ENCODE results near the gene DLEC1.
A peak's percentile ranks its signal among the peaks of the same experiment; 100 is the strongest.

DLEC1 gene

DNA sequence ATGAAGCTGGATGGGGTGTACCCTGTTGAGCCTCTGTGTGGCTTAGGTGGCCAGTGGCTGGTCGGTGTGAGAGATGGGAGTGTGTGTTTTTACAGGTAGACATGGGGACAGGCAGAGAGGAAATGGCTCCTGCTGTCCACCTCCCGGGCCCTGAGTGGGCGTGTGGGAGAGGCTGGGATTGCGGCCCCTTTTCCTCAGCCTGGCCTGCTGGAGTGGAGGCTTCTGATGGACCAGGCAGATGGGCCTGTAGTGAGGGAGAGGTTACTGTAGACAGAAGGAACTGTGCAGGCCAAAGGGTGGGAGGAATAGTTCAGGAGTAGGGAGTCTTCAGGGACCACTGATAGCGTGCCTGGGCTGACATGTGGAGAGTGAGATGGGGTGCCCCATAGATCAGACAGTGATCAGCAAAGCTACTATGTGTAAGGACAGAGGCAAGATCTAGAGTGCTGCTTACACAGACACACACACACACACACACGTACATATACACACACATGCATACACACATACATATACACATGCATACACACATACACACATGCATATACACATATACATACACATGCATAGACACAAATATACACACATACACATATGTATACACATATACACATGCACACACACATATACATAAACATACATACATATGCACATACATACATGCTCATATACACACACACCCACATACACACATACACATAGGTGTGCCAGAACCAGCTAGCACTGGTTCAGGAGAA, 71.5 kb downstream of the DLEC1 start:
- no peak for DNase-seq

DNA sequence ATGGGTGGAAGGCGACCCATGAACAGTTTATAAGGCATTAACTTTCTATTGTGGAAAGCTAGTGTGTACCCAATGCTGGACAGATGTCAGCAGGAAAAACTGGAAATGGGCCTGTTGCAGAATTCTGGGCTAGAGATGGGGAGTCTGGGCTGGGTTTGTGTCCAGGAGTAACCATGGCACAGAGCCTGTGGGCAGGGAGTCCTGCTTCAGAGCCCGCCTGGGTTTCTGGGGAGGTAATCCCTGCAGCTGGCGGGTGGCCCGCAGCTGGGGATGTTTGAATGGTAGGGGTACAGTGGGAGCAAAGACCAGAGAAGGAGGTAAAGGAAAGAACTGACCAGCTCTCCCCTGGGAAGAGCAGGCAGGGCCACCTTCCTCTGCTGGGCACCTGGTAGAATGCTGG, 72.2 kb downstream of the DLEC1 start:
- no peak for DNase-seq

DNA sequence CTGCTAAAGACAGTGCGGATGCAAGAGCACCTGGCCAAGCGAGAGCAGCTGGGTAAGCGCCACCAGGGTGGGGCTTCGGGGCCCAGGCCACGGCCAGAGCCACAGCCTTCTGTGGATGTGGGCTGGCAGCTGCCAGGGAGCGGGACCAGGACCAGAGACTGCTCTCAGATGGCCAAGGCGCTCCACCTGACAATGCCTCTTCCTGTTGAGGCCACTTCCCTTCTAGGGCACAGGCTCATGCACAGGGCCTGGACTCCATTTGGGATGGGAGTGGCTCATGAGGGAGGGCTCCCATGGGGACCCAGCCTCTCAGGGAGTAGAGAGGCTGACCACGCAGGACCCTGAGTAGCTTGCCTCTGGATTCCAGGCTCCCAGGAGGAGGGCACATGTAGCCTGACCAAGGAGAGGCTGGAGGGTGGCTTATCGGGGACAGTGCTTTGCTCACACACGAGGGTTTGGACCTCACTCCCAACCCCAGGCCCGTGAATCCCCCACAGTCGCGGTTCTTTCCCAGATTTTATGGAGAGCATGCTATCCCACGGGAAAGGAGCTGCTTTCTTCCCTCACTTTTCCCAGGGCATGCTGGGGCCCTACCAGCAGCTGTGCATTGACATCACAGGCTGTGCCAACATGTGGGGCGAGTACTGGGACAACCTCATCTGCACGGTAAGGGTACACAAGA, 72.8 kb downstream of the DLEC1 start:
- DNase-seq: no peak

DNA sequence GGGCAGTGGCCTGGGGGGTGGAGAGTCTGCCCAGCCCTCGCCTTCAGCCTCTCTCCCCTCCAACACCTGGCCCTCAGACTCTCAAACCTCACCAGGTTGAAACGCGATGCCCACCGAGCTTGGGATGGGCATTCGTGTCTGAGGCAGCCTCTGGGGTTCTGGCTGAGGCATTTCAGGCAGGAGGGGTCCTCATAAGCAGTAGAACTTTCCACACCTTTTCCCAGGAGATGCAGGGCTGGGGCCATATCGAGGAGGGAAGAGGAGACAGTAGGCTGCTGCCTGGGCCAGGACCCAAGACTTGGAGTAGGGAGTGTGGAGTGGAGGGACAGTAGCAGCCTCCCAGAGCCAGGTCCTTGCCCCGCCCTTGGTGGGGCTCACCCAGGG, 73.4 kb downstream of the DLEC1 start:
- DNase-seq: no peak

DNA sequence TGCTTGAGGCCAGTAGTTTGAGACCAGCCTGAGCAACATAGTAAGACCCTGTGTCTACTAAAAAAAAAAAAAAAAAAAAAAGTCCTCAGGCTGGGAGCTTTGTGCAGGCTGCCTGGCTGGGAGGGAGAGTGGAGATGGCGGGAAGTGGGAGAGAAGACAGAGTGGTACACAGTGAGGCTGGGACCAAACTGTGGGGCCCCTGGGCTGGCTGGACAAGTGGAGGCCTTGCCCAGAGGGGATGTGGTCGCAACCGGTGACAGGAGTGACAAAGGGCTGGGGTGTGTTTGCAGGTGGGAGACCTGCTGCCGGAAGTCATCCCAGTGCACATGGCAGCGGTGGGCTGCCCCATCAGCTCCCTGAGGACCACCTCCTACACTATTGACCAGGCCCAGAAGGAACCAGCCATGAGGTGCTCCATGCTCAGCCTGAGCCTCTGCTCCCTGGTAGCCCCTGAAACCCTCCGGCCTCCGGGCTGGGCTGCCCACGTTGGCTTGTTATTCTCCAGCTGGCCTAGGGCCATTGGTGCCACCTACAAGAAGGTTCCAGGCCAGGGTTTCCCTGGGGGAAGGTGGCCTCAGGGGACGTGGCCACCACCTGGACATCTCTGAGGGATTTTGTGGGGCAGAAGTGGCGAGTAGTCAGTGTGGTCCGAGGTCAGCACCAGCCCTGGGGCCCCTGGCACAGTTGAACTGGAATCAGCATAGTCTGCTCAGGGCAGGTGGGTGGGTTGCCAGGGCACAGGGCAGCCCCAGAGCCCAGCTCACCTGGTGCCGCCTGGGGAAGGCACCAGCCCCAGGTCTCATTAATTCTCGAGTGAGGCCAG, 75.3 kb downstream of the DLEC1 start:
- DNase-seq: no peak

DNA sequence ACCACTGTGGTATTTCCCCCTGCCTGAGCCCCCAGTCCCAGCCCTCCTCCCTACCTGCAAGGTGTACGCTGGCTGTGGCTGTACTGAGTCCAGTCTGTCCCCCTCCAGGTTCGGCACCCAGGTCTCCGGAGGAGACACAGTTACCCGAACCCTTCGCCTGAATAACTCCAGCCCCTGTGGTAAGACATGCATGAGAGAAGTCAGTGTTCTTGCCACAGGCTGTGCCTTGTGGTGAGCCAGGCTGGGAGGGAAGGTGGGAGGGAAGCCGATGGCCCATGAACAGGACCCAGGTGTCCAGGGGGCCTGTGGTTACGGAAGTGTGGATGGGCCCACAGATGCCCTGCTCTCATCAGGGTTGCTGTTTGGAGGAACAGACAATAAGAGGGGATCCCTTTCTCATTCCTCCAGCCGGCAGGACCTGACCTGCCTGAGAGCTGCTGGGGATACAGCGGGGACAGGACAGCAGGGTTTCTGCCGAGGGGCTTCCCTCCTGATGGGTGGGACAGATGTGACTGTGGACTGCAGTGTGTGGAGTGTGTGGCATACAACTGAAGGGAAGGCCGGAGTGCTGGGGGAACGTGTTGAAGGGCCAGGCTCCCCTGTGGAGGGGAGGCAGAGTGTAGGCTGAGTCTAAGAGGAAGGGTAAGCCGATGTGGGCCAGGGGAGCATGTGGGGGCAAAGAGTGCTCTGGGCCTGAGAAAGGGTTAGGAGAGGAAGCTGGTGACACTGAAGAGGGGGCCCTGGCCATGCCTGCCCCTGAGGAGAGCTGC, 76.1 kb downstream of the DLEC1 start:
- DNase-seq: no peak

DNA sequence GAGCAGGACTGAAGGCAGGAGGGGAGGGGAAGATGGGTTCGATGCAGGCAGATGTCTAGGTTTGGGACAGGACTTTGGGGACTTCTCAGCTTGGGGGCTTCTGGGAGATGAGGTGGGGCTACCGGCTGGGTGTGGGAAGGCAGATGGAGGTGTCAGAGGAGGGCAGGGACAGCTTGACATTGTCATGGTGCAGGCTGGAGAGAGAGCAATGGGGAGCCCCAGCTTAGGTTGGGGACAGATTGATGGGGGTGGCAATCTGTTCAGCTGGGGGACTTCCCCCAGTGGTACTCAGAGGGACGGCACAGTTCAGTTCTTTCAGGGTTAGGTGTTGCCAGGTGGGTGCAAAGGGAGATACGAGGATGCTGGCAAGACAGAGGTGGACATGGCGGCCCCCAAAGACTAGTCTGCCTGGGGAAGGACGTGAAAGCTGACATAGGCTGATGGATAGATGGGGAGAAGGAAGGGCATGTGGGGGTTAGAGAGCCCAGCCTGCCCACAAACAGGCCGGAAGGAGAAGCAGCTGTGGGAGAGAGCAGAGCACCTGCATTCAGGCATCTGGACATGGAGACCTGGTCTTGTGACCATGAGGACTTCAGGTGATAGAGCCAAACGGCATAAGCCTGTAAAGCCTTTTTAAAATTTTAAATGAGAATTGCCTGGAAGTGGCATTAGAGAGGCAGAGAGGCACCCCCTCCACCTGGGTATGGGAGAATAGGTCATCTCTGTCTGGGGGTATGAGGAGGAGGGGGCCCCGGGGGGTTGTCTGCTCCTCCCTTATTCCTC, 76.8 kb downstream of the DLEC1 start:
- no peak for DNase-seq

DNA sequence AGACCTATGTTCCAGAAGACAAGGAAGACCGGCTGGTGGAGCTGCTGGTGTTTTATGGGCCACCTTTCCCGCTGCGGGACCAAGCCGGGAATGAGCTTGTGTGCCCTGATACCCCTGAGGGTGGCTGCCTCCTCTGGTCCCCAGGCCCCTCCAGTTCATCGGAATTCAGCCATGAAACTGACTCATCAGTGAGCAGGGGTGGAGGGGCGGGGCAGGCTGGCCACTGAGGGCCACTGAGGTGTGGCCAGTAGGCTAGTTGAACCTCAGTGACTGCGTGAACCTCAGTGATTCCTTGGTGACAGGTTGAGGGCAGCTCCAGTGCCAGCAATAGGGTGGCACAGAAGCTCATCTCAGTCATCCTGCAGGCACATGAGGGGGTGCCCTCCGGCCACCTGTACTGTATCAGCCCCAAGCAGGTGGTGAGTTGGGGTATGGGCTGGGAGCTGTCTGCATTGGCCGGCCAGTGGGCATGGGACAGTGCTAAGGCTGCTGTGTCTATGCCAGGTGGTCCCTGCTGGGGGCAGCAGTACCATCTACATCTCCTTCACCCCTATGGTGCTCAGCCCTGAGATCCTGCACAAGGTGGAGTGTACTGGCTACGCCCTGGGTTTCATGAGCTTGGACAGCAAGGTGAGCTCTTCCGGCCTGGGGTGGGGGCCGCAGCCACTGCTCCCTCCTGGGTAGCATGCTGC, 77.6 kb downstream of the DLEC1 start:
- no peak for DNase-seq

DNA sequence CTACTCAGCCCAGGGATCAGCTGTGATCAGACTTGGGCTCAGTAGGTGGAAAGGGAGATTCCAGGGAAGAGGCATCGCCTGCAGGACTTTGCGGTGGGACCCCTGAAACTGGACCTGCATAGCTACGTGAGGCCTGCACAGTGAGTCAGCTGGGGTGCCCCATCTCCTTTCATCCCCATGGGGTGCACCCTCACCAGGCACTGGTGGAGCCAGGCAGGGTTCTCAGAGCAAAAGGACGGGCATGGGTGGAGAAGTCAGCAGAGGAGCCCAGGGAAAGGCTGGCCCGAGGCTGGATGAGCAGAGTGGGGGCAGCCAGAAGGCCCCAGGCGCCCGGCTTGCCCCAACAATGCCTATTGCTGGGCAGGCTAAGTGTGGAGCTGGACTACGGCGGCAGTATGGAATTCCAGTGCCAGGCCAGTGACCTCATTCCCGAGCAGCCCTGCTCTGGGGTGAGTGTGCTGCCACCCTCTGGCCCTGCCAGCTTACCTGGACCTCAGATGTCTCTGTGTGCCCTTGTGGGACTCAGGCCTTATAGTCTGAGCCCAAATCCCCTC, 78.2 kb downstream of the DLEC1 start:
- peak in 1 of 2 experiments; percentile 12 for DNase-seq

DNA sequence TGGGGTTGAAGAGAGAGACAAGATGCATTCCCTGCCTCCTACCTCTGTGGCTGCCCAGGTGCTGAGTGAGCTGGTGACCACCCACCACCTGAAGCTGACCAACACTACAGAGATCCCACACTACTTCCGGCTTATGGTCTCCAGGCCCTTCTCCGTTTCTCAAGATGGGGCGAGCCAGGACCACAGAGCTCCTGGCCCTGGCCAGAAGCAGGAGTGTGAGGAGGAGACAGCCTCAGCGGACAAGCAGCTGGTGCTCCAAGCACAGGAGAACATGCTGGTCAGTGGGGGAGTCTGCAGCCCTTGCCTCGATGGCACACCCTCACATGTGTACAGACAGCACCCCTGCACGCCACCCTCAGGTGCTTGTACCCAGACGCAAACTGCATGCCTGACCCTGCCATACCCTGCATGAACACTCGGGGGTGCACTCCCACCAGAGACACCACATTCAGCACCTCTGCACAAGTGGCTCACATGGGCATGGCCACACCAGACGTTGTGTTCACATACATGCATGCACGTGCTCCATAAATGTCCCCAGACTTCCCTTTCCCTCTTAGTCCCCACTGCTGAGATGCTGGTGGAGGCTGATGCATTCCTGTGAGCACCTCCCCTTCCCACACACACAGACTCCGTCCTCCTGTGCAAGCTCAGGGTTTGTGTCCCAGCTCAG, 78.9 kb downstream of the DLEC1 start:
- DNase-seq: peak; percentile 30 to 31

DNA sequence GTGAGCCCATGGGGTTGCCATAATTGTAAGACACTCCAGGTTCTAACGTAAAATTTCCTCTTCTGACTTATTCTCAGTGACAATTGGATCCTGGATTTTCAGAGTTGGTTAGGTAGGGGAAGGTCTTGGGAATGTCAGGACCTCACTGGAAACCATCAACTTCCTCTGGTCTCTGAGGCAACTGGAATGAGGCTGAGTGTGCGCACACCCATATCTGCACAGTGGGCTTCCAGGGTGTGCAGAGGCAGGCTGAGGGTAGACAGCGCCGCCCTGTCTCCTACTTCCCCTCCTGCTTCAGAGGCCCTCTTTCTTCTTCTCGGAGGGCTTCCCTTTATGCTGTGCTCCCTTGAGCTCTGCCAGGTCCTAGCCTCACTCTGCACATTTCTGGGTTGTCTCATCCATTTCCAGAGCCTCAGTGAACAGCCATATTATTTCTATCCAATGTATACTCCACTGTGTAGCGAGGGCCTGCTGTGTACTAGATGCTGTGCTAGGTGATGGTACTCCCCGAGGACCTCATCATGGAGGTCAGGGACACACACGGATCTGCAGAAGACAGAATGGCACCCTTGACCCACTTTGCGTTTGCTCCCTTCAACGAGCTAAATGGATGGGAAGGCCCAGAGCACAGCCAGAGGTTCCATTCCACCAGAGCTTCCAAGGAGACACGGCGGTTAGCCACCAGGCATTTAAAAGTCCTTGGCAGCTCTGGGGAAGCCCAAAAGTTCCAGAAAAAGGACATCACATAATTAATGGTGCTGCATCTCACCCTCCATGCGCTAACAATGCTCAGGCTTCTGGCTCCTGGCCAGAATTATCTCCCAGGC, 79.6 kb downstream of the DLEC1 start:
- no peak for DNase-seq

DNA sequence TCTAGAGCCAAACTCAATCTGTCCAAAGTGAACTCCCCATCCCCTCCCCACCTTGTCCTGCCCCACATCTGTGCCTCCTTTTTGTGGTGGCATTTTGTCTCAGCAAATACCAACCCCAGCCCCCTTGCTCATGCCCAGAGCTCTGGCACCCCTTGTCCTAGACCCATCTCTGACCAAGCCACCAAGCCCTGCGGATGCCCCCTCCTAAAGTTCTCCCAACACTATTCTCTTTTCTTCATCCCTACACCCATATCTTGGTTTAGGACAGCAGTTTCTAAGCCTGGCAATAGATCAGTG, 80.2 kb downstream of the DLEC1 start:
- DNase-seq: no peak

DNA sequence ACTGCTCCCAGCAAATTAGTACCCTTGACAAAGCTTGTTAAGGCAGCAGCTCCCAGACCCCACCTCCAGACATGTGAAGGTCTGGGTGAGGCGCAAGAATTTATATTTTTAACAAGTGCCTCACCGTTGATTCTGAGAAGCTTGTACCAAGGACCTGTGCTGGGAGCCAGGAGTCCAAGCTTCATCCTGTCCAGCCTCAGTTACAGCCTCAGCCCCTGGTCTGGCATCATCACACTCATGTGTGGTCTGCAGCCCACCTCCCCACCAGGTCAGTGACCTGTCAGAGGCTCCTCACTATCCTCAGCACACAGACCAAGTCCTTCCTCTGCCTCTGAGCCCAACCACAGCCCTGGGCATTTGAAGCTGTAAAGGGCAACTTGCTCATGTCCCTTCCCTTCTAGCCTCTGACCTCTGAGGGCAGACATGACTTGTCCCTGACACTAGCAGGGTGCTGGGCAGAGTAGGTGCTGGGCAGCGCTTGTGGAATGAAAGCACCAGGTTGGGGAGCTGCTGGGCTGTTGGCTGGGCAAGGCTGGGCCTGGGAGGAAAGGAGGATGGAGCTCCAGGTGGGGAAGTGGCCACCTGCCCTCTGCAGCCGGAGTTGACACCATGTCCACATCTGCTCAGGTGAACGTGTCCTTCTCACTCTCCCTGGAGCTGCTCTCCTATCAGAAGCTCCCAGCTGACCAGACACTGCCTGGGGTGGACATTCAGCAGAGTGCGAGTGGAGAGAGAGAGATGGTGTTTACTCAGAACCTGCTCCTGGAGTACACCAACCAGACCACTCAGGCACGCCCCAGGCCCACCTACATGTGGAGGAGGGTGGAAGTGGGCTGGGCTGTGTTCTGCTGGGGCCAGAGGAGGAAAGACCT, 81.0 kb downstream of the DLEC1 start:
- no peak for DNase-seq

DNA sequence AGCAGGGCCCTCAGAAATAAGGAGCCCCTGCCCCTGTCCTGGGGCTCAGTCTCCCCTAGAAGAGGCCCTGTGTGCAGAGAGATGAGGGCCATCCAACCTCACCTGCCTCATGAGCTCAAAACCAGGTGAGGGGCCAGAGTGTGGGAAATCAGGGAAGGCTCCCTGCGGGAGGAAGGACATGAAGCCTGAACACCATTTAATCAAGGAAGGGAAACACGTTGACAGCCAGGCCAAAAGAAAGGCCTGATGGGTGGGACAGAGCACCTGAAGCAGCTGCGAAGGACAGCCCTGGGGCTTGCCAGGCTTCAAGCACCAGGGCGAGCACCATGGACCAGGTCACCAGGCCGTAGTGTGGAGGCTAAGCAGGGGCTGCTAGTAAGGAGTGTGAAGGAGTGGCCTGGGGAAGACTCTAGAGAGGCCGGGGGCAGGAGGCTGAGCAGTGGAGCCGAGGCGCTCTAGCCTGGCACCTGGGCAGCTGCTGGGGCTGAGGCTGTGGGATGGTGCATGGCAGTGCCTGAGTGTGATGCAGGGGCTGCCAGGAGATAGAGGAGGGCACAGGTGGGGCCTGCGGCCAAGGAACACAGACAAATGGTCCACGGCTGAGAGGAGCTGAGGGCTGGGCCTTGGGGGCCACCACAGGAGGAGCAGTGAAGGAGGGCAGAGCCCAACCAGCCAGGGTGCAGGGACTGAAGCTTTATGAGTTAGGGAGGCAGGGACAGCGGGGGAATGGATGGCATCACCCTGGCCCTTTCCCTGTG, 81.9 kb downstream of the DLEC1 start:
- DNase-seq: no peak

DNA sequence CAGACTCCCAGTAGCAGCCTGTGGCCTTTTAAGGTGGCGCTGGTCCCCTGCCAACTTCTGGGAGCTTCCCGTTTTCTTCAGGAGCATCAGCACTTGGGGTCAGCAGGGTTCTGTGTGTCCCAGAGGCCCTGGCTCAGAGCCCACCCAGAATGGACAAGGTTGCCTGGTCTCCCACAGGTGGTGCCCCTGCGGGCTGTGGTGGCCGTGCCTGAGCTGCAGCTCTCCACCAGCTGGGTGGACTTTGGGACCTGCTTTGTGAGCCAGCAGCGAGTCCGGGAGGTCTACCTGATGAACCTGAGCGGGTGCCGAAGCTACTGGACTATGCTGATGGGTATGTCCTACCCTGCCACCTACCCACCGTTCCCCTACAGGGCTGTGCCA, 82.4 kb downstream of the DLEC1 start:
- no peak for DNase-seq

DNA sequence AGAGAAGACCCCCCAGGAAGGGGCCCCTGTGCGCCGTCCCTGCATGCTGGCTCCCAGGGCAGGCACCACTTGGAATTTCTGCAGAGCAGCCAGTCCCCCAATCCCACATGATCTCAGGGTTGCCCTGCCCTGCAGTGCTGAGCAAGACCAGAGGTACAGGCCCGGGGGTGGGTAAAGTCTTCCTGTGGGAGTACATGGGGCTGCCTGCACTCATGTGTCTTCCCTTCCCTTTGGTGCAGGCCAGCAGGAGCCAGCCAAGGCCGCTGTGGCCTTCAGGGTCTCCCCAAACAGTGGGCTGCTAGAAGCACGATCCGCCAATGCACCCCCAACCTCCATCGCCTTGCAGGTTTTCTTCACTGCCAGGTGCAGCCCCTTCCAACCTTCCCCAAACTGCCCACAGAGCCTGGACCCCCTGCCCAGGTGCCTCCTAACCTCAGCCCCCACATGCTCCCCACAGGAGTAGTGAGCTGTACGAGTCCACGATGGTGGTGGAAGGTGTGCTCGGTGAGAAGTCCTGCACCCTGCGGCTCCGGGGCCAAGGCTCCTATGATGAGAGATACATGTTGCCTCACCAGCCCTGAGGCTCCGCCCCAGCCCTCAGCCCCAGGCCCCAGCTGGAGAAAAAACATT, 82.9 kb downstream of the DLEC1 start:
- no peak for DNase-seq

DNA sequence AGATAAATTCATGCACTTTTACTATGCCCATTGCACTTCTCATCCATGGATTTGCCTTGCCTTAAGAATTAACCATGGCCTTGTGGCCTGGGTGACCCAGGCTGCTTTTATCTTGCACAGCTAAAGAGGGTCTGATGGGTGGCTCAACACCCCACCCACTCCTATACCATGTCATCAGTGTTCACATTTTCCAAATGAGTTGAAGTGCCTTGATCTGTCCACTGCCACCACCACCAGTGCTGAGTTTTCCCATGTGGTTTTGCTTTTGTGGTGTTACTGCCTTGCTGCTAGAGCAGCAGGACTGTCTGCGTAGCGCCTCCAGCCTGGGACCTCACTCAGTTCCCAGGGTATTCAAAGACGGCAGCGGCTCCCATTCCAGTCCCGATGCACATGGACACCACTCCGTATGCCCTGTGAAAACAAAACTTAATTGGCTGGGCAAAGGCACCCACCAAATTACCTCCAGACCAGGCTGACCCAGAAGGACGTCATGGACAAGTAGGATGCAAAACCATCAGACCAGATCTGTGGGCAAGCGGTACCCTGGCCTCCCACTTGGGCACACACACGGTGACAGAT, 83.8 kb downstream of the DLEC1 start:
- no peak for DNase-seq
